ENCODE measurements around the gene TMEM86B. TPM values are rescaled to one million over a fixed set of nuclear protein-coding genes. Genes with fewer than 3 reads are reported as not detected.

Gene TMEM86B
- total and polyA plus RNA-seq, 2 experiments from 2014 or later = 1.1 to 3.2 TPM

DNA sequence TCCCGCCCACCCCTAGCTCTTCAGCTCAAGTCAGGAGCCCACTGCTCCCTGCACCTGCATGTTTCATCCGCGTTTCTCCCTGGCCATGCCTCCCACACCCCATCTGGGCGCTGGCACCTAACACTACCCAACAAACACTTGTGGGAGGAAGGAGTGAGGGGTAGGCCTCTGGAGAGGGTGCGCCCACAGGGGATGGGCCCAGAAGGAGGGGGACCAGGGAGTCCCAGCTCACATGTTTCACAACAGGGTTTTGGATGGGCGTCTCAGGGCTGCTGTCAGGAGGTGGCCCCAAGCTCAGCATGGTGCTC lies 12.1 kb upstream of the TMEM86B start:
- Mint-ChIP-seq H3K9me3 (no peaks in the 10 kb centered on the region), H3K36me3 (ENCODE audit: low read depth) (peaks cover 57% of the 10 kb centered on the region), H3K4me3 (no peak overlapping the region), H3K4me1 (no peaks in the 10 kb centered on the region), H3K27ac (no peak overlapping the region), H3K27me3 (ENCODE audit: insufficient read depth, low read depth, poor library complexity) (no peaks in the 10 kb centered on the region)
- ATAC-seq (no peak), DNase-seq (ENCODE audit: low spot score) (no peak)
- no peaks in the 10 kb centered on the region for H3K4me1 ChIP-seq (ENCODE audit: insufficient read depth)
- H3K9me2 ChIP-seq (ENCODE audit: insufficient read depth) = no peaks in the 10 kb centered on the region
- H3K79me2 ChIP-seq (replicated peaks; ENCODE audit: insufficient read depth) = no peaks in the 10 kb centered on the region
- H4K20me1 ChIP-seq (replicated peaks; ENCODE audit: insufficient read depth) = no peaks in the 10 kb centered on the region; the same call in none of the 2 replicates
- H3K4me3 ChIP-seq = no peak overlapping the region
- H3K4me2 ChIP-seq = no peak overlapping the region
- no peaks in the 10 kb centered on the region for H3F3A ChIP-seq (replicated peaks; ENCODE audit: low read depth)
- peaks cover 8% of the 10 kb centered on the region for H3K36me3 ChIP-seq (ENCODE audit: insufficient read depth)
- no peaks in the 10 kb centered on the region for H3K27me3 ChIP-seq (ENCODE audit: insufficient read depth)
- no peak overlapping the region for H2AFZ ChIP-seq
- TF ChIP-seq NANOG (IDR thresholded peaks at IDR 0.05; ENCODE audit: borderline replicate concordance) (no peak), ZNF331 (CRISPR knock-in tag; IDR thresholded peaks at IDR 0.05; ENCODE audit: low read depth) (no peak)
- H3K27ac ChIP-seq (ENCODE audit: low read depth) = no peak overlapping the region

DNA sequence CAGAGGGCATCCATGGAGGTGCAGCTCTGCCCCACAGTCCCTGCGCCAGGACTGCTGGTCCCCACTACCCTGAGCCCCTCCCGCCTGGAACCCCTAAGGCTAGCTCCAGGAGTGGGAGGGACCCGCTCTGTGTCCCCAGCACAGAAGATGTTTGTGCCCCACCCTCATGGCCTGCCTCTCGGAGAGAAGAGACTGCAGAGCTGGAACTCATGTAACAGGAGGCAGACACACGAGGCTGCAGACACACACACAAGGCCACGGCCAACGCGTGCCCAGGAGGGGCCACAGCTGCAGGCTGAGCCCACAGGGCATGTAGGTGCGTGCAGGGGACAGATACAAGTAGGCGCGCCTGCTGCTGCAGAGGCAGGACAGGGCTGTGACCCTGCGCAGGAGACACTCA lies 10.4 kb upstream of the TMEM86B start:
- Mint-ChIP-seq H3K27ac (no peak overlapping the region), H3K9me3 (no peaks in the 10 kb centered on the region), H3K4me3 (no peak overlapping the region), H3K27me3 (ENCODE audit: insufficient read depth, low read depth, poor library complexity) (peaks cover 2% of the 10 kb centered on the region), H3K36me3 (ENCODE audit: low read depth) (peaks cover 57% of the 10 kb centered on the region), H3K4me1 (no peaks in the 10 kb centered on the region)
- no peaks in the 10 kb centered on the region for H3K9me2 ChIP-seq (ENCODE audit: insufficient read depth)
- H4K20me1 ChIP-seq (replicated peaks; ENCODE audit: insufficient read depth) = no peaks in the 10 kb centered on the region; the same call in none of the 2 replicates
- H3K4me3 ChIP-seq = no peak overlapping the region
- H3K4me2 ChIP-seq = no peak overlapping the region
- H3K27ac ChIP-seq (ENCODE audit: low read depth) = no peak overlapping the region
- H3F3A ChIP-seq (replicated peaks; ENCODE audit: low read depth) = no peaks in the 10 kb centered on the region
- ATAC-seq = no peak
- DNase-seq (ENCODE audit: low spot score) = no peak
- no peaks in the 10 kb centered on the region for H3K4me1 ChIP-seq (ENCODE audit: insufficient read depth)
- no peaks in the 10 kb centered on the region for H3K27me3 ChIP-seq (ENCODE audit: insufficient read depth)
- H3K36me3 ChIP-seq (ENCODE audit: insufficient read depth) = peaks cover 8% of the 10 kb centered on the region
- no peaks in the 10 kb centered on the region for H3K79me2 ChIP-seq (replicated peaks; ENCODE audit: insufficient read depth)
- H2AFZ ChIP-seq = no peak overlapping the region
- TF ChIP-seq ZNF331 (CRISPR knock-in tag; IDR thresholded peaks at IDR 0.05; ENCODE audit: low read depth) (no peak), POLR2AphosphoS5 (IDR thresholded peaks at IDR 0.05; ENCODE audit: low read depth) (no peak), EZH2phosphoT487 (IDR thresholded peaks at IDR 0.05; ENCODE audit: unreplicated experiment) (no peak), JUNB (IDR thresholded peaks at IDR 0.05; ENCODE audit: unreplicated experiment) (no peak), EZH2 (IDR thresholded peaks at IDR 0.05; ENCODE audit: low read depth, unreplicated experiment) (no peak), CREB1 (CRISPR knock-in tag; IDR thresholded peaks at IDR 0.05; ENCODE audit: low read depth) (no peak), ZNF114 (CRISPR knock-in tag; IDR thresholded peaks at IDR 0.05) (no peak), NANOG (IDR thresholded peaks at IDR 0.05; ENCODE audit: borderline replicate concordance) (no peak), STAT1 (IDR thresholded peaks at IDR 0.05; ENCODE audit: unreplicated experiment) (no peak)
- TF ChIP-seq, protein P1, sequence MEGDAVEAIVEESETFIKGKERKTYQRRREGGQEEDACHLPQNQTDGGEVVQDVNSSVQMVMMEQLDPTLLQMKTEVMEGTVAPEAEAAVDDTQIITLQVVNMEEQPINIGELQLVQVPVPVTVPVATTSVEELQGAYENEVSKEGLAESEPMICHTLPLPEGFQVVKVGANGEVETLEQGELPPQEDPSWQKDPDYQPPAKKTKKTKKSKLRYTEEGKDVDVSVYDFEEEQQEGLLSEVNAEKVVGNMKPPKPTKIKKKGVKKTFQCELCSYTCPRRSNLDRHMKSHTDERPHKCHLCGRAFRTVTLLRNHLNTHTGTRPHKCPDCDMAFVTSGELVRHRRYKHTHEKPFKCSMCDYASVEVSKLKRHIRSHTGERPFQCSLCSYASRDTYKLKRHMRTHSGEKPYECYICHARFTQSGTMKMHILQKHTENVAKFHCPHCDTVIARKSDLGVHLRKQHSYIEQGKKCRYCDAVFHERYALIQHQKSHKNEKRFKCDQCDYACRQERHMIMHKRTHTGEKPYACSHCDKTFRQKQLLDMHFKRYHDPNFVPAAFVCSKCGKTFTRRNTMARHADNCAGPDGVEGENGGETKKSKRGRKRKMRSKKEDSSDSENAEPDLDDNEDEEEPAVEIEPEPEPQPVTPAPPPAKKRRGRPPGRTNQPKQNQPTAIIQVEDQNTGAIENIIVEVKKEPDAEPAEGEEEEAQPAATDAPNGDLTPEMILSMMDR (conservative IDR thresholded peaks at IDR 0.05; ENCODE audit: low read depth in 2 of 2) = no peak
- TF ChIP-seq, protein P2, sequence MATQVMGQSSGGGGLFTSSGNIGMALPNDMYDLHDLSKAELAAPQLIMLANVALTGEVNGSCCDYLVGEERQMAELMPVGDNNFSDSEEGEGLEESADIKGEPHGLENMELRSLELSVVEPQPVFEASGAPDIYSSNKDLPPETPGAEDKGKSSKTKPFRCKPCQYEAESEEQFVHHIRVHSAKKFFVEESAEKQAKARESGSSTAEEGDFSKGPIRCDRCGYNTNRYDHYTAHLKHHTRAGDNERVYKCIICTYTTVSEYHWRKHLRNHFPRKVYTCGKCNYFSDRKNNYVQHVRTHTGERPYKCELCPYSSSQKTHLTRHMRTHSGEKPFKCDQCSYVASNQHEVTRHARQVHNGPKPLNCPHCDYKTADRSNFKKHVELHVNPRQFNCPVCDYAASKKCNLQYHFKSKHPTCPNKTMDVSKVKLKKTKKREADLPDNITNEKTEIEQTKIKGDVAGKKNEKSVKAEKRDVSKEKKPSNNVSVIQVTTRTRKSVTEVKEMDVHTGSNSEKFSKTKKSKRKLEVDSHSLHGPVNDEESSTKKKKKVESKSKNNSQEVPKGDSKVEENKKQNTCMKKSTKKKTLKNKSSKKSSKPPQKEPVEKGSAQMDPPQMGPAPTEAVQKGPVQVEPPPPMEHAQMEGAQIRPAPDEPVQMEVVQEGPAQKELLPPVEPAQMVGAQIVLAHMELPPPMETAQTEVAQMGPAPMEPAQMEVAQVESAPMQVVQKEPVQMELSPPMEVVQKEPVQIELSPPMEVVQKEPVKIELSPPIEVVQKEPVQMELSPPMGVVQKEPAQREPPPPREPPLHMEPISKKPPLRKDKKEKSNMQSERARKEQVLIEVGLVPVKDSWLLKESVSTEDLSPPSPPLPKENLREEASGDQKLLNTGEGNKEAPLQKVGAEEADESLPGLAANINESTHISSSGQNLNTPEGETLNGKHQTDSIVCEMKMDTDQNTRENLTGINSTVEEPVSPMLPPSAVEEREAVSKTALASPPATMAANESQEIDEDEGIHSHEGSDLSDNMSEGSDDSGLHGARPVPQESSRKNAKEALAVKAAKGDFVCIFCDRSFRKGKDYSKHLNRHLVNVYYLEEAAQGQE (IDR thresholded peaks at IDR 0.05; ENCODE audit: unreplicated experiment) = no peak
- TF ChIP-seq, protein P3, sequence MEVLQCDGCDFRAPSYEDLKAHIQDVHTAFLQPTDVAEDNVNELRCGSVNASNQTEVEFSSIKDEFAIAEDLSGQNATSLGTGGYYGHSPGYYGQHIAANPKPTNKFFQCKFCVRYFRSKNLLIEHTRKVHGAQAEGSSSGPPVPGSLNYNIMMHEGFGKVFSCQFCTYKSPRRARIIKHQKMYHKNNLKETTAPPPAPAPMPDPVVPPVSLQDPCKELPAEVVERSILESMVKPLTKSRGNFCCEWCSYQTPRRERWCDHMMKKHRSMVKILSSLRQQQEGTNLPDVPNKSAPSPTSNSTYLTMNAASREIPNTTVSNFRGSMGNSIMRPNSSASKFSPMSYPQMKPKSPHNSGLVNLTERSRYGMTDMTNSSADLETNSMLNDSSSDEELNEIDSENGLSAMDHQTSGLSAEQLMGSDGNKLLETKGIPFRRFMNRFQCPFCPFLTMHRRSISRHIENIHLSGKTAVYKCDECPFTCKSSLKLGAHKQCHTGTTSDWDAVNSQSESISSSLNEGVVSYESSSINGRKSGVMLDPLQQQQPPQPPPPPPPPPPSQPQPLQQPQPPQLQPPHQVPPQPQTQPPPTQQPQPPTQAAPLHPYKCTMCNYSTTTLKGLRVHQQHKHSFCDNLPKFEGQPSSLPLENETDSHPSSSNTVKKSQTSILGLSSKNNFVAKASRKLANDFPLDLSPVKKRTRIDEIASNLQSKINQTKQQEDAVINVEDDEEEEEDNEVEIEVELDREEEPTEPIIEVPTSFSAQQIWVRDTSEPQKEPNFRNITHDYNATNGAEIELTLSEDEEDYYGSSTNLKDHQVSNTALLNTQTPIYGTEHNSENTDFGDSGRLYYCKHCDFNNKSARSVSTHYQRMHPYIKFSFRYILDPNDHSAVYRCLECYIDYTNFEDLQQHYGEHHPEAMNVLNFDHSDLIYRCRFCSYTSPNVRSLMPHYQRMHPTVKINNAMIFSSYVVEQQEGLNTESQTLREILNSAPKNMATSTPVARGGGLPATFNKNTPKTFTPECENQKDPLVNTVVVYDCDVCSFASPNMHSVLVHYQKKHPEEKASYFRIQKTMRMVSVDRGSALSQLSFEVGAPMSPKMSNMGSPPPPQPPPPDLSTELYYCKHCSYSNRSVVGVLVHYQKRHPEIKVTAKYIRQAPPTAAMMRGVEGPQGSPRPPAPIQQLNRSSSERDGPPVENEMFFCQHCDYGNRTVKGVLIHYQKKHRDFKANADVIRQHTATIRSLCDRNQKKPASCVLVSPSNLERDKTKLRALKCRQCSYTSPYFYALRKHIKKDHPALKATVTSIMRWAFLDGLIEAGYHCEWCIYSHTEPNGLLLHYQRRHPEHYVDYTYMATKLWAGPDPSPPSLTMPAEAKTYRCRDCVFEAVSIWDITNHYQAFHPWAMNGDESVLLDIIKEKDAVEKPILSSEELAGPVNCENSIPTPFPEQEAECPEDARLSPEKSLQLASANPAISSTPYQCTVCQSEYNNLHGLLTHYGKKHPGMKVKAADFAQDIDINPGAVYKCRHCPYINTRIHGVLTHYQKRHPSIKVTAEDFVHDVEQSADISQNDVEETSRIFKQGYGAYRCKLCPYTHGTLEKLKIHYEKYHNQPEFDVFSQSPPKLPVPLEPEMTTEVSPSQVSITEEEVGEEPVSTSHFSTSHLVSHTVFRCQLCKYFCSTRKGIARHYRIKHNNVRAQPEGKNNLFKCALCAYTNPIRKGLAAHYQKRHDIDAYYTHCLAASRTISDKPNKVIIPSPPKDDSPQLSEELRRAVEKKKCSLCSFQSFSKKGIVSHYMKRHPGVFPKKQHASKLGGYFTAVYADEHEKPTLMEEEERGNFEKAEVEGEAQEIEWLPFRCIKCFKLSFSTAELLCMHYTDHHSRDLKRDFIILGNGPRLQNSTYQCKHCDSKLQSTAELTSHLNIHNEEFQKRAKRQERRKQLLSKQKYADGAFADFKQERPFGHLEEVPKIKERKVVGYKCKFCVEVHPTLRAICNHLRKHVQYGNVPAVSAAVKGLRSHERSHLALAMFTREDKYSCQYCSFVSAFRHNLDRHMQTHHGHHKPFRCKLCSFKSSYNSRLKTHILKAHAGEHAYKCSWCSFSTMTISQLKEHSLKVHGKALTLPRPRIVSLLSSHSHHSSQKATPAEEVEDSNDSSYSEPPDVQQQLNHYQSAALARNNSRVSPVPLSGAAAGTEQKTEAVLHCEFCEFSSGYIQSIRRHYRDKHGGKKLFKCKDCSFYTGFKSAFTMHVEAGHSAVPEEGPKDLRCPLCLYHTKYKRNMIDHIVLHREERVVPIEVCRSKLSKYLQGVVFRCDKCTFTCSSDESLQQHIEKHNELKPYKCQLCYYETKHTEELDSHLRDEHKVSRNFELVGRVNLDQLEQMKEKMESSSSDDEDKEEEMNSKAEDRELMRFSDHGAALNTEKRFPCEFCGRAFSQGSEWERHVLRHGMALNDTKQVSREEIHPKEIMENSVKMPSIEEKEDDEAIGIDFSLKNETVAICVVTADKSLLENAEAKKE (CRISPR knock-in tag; IDR thresholded peaks at IDR 0.05) = no peak

Measured in GM23338 (cell line).